Urinary bladder (tissue), 4 donors: Measurements from ENCODE around the gene CST7. TPM values are rescaled to one million over a fixed set of nuclear protein-coding genes. Genes with fewer than 3 reads are reported as not detected.

Experiments
- DNase-seq: peaks from one replicate; pipeline ENCODE4 v3.0.0-alpha.2; 2015; ENCODE audit errors: extremely low spot score
- H3K27ac ChIP-seq: one replicate; pipeline ENCODE4 v1.5.1; 2013; ENCODE audit warnings: low read depth, mild to moderate bottlenecking, moderate library complexity
- H3K36me3 ChIP-seq: one replicate; pipeline ENCODE4 v1.6.1; 2013; ENCODE audit warnings: mild to moderate bottlenecking, moderate library complexity; ENCODE audit not compliant: insufficient read depth
- H3K4me1 ChIP-seq: one replicate; pipeline ENCODE4 v1.6.1; 2013; ENCODE audit warnings: mild to moderate bottlenecking, moderate library complexity; ENCODE audit not compliant: insufficient read depth
- H3K4me3 ChIP-seq: one replicate; pipeline ENCODE4 v1.5.1; 2013; ENCODE audit warnings: low read depth, low read length
- WGBS: extraction: QIAGEN DNeasy Blood & Tissue Kit; methylation state at CpG from one replicate; pipeline ENCODE4 v1.1.7; 2013; 5-methylcytosine and 5-hydroxymethylcytosine counted together
- polyA plus RNA-seq: library from polyadenylated mRNA; stranded (reverse); fragments of 200-250 nt; gene quantifications from one replicate; pipeline ENCODE4 v1.2.3, GENCODE V29; 2013
- total RNA-seq: library from RNA; depleted of rRNA; stranded (reverse); fragments of >200 nt; gene quantifications from one replicate; pipeline ENCODE4 v1.2.3, GENCODE V29; 2014
- donor health status: healthy with polysubstance abuse.
- donor health status: healthy.

CST7 gene
- total RNA-seq: not detected
- polyA plus RNA-seq: 4.5 TPM

GRCh38 chr20:24948939-24949679, at the start of gene CST7:
Gene CST7 (plus strand): TSS chr20:24949269. CDS start chr20:24949506, 237 bp downstream.
- H3K4me3 ChIP-seq: no peak within 1 kb of the TSS
- no peak within 1 kb of the TSS for H3K27ac ChIP-seq
- WGBS: 83% methylated on average over 20 of the region's 20 CpGs

GRCh38 chr20:24906806-24907205, 42.3 kb upstream of the CST7 start:
- Histone ChIP-seq H3K4me1 (no peaks in the 10 kb centered on the region), H3K36me3 (no peaks in the 10 kb centered on the region), H3K27ac (no peak overlapping the region), H3K4me3 (no peak overlapping the region)
- no peak for DNase-seq
- WGBS: 0% methylated on average over 1 of the region's 1 CpG

More at GRCh38 chr20:24948939-24949679, at the start of gene CST7:
- Histone ChIP-seq H3K4me1 (no peaks in the 10 kb centered on the region), H3K36me3 (peaks cover 2% of the 10 kb centered on the region)
- no peak for DNase-seq

DNA sequence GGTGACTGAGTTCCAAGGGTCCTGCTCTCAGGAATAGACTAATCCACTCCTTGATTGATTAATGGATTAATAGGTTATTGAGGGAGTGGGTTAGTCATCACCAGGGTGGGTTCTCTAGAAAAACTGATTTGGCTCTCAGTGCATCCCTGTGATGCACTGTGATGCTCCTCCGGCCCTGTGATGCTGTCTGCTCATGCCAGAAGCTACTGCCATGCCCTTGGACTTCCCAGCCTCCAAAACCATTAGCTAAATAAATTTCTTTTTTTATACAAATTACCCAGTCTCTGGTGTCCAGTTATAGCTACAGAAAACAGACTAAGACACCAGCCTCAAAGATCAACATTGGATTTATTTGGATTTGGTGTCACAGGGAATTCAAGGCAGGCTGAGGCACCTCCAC, 40.4 kb upstream of the CST7 start:
- no peaks in the 10 kb centered on the region for H3K4me1 ChIP-seq
- H3K4me3 ChIP-seq: no peak overlapping the region
- H3K27ac ChIP-seq: no peak overlapping the region
- H3K36me3 ChIP-seq: no peaks in the 10 kb centered on the region
- DNase-seq: no peak
- 91% methylated on average over 1 of the region's 1 CpG for WGBS

- no peaks in the 10 kb centered on the region for H3K36me3 ChIP-seq
- no peak overlapping the region for H3K4me3 ChIP-seq
- WGBS: 85% methylated on average over 9 of the region's 9 CpGs
- no peaks in the 10 kb centered on the region for H3K4me1 ChIP-seq
- DNase-seq: no peak
- H3K27ac ChIP-seq: no peak overlapping the region
Measured at GRCh38 chr20:24909086-24909780, 39.8 kb upstream of the CST7 start.

- 64% methylated on average over 4 of the region's 4 CpGs for WGBS
- DNase-seq: no peak
- Histone ChIP-seq H3K36me3 (no peaks in the 10 kb centered on the region), H3K4me1 (no peaks in the 10 kb centered on the region), H3K27ac (no peak overlapping the region), H3K4me3 (no peak overlapping the region)
Measured at GRCh38 chr20:24909861-24910260, 39.2 kb upstream of the CST7 start.

DNA sequence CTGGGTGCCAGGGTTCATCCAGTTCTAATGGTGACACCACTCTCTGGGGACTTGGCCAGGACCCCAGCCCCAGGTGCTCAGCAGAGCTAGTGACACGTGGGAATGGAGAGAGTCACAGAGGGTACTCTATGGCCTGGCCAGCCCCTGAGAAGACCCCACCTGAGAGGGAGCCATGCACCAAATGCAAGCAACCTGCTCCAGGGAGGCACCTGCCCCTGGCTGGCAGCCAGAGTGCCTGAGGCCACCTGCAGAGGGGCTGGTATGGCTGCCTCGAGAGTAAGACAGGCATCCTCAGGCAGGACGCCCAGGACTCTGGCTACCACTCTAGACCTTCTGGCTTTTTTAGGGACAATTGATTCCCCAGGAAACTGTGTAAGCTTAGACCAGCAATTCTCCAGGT, 38.6 kb upstream of the CST7 start:
- 71% methylated on average over 3 of the region's 3 CpGs for WGBS
- H3K36me3 ChIP-seq: no peaks in the 10 kb centered on the region
- no peak for DNase-seq
- H3K4me3 ChIP-seq: no peak overlapping the region
- H3K4me1 ChIP-seq: no peaks in the 10 kb centered on the region
- H3K27ac ChIP-seq: no peak overlapping the region

DNA sequence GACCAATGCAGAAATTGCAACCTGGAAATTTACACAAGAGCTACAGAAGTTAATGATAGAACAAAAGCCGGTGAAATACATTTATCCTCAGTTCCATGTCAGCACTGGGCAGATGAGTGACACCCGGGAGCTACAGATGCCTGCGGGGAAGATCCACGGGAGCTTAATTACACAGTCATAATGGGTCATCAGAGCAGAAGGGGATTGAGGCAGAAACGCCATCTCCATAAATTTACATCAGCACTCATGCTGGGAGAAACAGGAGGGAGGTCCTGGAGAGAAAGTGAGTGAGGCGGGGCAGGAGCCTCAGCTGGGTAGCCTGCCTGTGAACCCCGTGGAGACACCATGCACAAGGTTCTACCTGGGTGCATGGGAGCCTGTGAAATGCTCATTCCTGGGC, 37.6 kb upstream of the CST7 start:
- H3K36me3 ChIP-seq: no peaks in the 10 kb centered on the region
- no peak overlapping the region for H3K27ac ChIP-seq
- H3K4me1 ChIP-seq: no peaks in the 10 kb centered on the region
- DNase-seq: no peak
- 56% methylated on average over 7 of the region's 7 CpGs for WGBS
- no peak overlapping the region for H3K4me3 ChIP-seq

- no peak overlapping the region for H3K4me3 ChIP-seq
- no peaks in the 10 kb centered on the region for H3K4me1 ChIP-seq
- no peak overlapping the region for H3K27ac ChIP-seq
- 85% methylated on average over 8 of the region's 8 CpGs for WGBS
- DNase-seq: no peak
- H3K36me3 ChIP-seq: no peaks in the 10 kb centered on the region
Measured at GRCh38 chr20:24912397-24913075, 36.5 kb upstream of the CST7 start.

GRCh38 chr20:24913076-24913628, 35.9 kb upstream of the CST7 start:
- no peak for DNase-seq
- WGBS: 91% methylated on average over 9 of the region's 9 CpGs

DNA sequence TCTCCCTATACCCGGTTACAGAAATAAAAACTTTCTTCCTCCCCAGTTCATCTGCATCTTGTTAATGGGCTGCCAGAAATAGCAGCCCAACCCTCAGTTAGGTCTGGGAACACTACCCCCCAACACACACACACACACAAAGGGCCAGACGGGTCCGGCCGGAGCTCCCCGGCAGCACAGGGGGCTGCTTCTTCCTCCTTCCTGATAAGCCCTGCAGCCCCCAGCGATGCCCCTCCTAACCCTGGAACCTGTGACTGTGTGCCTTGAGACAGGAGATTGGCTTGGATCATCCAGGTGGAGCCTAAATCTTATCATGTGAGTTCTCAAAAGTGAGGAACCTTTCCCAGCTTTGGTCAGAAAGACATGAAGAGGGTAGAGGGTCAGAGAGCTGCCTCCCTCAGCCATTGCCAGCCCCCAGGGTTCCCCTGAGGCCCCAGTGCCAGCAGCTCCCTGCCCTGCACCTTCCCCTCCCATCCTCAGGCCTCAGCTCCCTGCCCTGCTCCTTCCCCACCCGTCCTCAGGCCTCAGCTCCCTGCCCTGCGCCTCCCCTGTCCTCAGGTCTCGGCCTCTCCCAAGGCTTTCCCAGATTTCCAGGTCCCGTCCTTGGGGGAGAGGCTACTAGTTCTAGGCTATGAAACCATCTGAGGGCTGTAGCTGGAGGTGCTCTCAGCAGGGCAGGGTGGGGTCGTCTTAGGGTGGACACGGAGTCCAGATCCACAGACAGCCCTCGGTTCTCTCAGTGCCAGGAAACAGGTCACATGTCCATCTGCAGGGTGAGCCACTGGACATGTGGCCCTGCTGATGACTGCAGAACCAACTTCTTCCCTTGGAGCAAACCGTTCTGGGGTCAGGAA, 34.5 kb upstream of the CST7 start:
- 64% methylated on average over 14 of the region's 14 CpGs for WGBS
- H3K36me3 ChIP-seq: no peaks in the 10 kb centered on the region
- H3K27ac ChIP-seq: no peak overlapping the region
- H3K4me3 ChIP-seq: no peak overlapping the region
- H3K4me1 ChIP-seq: no peaks in the 10 kb centered on the region
- no peak for DNase-seq

More at GRCh38 chr20:24913076-24913628, 35.9 kb upstream of the CST7 start:
- no peak overlapping the region for H3K27ac ChIP-seq
- H3K4me1 ChIP-seq: no peaks in the 10 kb centered on the region
- no peak overlapping the region for H3K4me3 ChIP-seq
- H3K36me3 ChIP-seq: no peaks in the 10 kb centered on the region

- no peak overlapping the region for H3K27ac ChIP-seq
- H3K4me1 ChIP-seq: no peaks in the 10 kb centered on the region
- no peak for DNase-seq
- 94% methylated on average over 9 of the region's 9 CpGs for WGBS
- H3K36me3 ChIP-seq: no peaks in the 10 kb centered on the region
- no peak overlapping the region for H3K4me3 ChIP-seq
Measured at GRCh38 chr20:24915440-24915839, 33.6 kb upstream of the CST7 start.

DNA sequence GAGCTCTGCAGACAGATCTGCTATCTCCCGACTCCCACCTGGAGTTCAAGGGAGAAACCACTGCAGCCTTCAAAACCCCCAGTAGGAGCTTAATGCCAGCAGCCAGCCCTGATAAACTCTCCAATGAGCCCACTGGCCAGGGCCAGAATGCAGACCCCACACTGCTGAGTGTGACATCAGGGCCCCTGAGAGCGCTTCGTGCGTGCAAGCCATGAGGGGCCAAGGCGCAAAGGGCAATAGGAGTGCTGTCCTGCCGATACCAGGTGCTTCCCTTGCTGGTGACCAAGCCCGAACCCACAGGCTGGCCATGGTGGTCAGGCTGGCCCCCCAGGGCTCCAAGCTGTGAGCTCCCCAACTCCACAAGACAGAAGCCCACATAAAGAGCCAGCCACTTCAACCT, 33.2 kb upstream of the CST7 start:
- Histone ChIP-seq H3K27ac (no peak overlapping the region), H3K4me1 (no peaks in the 10 kb centered on the region), H3K36me3 (no peaks in the 10 kb centered on the region), H3K4me3 (no peak overlapping the region)
- WGBS: 92% methylated on average over 7 of the region's 7 CpGs
- DNase-seq: no peak

DNA sequence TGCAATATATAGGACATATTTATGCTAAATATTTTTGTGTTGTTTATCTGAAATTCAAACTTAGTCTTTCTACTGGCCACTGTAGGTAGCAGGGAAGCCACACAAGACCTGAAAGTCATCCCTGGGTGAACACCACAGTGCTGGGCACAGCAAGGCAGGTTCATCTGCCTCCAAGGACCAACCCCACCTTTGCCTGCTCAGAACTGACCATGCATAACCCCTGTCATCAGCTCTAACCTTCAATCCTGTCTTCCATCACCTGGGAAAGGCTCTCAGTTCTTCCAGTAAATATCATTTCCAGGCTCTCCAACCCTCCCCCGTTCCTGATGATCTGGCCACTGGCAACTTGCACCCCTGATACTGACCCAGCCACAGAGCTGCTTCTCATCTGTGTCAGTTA, 32.7 kb upstream of the CST7 start:
- no peak for DNase-seq
- no peaks in the 10 kb centered on the region for H3K4me1 ChIP-seq
- H3K4me3 ChIP-seq: no peak overlapping the region
- no peak overlapping the region for H3K27ac ChIP-seq
- H3K36me3 ChIP-seq: no peaks in the 10 kb centered on the region
- 92% methylated on average over 1 of the region's 1 CpG for WGBS
